Spleen (tissue), 11 donors: Measurements from ENCODE around the gene SZRD1. TPM values are rescaled to one million over a fixed set of nuclear protein-coding genes. Genes with fewer than 3 reads are reported as not detected.

Experiments used
- DNase-seq: peaks from one replicate; pipeline ENCODE4 v3.0.0-alpha.2; 2020
- H3K27ac ChIP-seq, 8 donors: fragments of 200-600 bp; sonication (generic) in 7 of 8; 1 replicate in 4 of 8; 2 replicates in 4 of 8; pipeline versions ENCODE4 v1.5.0 to v1.8.0; 2016 to 2021; ENCODE audit warnings: inconsistent platforms in 4 of 8, mild to moderate bottlenecking in 4 of 8, moderate library complexity in 1 of 8
- H3K27me3 ChIP-seq, 7 donors: fragments of 200-600 bp; sonication (generic) in 6 of 7; replicated peaks in 1 of 7; 1 replicate in 4 of 7; 2 replicates in 3 of 7; pipeline versions ENCODE4 v1.5.0 to v1.8.0; 2016 to 2021; ENCODE audit warnings: inconsistent platforms in 3 of 7, mild to moderate bottlenecking in 1 of 7
- H3K36me3 ChIP-seq, 6 donors: fragments of 200-600 bp; sonication (generic) in 5 of 6; 1 replicate in 4 of 6; 2 replicates in 2 of 6; pipeline versions ENCODE4 v1.5.0 to v1.8.0; 2016 to 2021; ENCODE audit warnings: inconsistent platforms in 2 of 6
- H3K4me1 ChIP-seq, 6 donors: fragments of 200-600 bp; sonication (generic) in 5 of 6; 1 replicate in 3 of 6; 2 replicates in 3 of 6; pipeline versions ENCODE4 v1.5.0 to v1.8.0; 2016 to 2021; ENCODE audit warnings: inconsistent platforms in 3 of 6
- H3K4me3 ChIP-seq, 8 donors: fragments of 200-600 bp; sonication (generic) in 7 of 8; 1 replicate in 4 of 8; 2 replicates in 4 of 8; pipeline versions ENCODE4 v1.5.0 to v1.8.0; 2016 to 2021; ENCODE audit warnings: inconsistent platforms in 4 of 8, mild to moderate bottlenecking in 4 of 8, moderate library complexity in 2 of 8
- H3K9me3 ChIP-seq, 8 donors: fragments of 200-600 bp; sonication (generic) in 7 of 8; 1 replicate in 4 of 8; 2 replicates in 4 of 8; pipeline versions ENCODE4 v1.5.0 to v1.8.0; 2016 to 2021; ENCODE audit warnings: inconsistent platforms in 4 of 8
- CTCF ChIP-seq, 11 experiments: fragments of 200-600 bp in 7 of 11; fragments of 450-650 bp in 4 of 11; sonication (generic) in 4 of 11; IDR thresholded peaks in 8 of 11; conservative IDR thresholded peaks in 3 of 11; 1 replicate in 7 of 11; 2 replicates in 4 of 11; pipeline versions ENCODE4 v1.4.0 to v1.8.0; 2016 to 2021; ENCODE audit warnings: antibody characterized with exemption in 11 of 11, inconsistent platforms in 4 of 11, mild to moderate bottlenecking in 1 of 11
- POLR2A ChIP-seq, 3 donors: fragments of 450-650 bp; IDR thresholded peaks; one replicate each; pipeline ENCODE4 v1.5.1; 2017; ENCODE audit warnings: antibody characterized with exemption in 3 of 3, mild to moderate bottlenecking in 1 of 3
- POLR2AphosphoS5 ChIP-seq, 3 donors: sonication (generic); formaldehyde crosslinking; IDR thresholded peaks; one replicate each; pipeline ENCODE4 v1.5.1; 2017; ENCODE audit warnings: antibody characterized with exemption in 3 of 3
- WGBS, 5 donors: extraction: QIAGEN DNeasy Blood & Tissue Kit in 3 of 5; methylation state at CpG; one replicate each; pipeline versions ENCODE4 v1.1.5 to v1.1.7; 2013 to 2018; 5-methylcytosine and 5-hydroxymethylcytosine counted together
- intact Hi-C: fragments of 100-400 bp; cut with DNase I; formaldehyde crosslinking; loops from one replicate; pipeline ENCODE4 v1.15.0; 2023; ENCODE audit warnings: low total_unique reads
- polyA plus RNA-seq, 3 donors: library from polyadenylated mRNA; stranded (reverse); fragments of 200-250 nt; gene quantifications; one replicate each; pipeline ENCODE4 v1.2.1, GENCODE V29; 2013
- total RNA-seq, 7 donors: library from RNA; depleted of rRNA in 3 of 7; stranded (reverse); fragments of >200 nt in 3 of 7; fragmentation: NEBNext Ultra II Directional in 4 of 7; extraction: Animal tissue kit (Norgen Biotek cat#: 25700) in 4 of 7; gene quantifications; one replicate each; pipeline versions ENCODE4 v1.1.0 to v1.2.1, GENCODE V29; 2016 to 2021
- donor health status: healthy with polysubstance abuse.
- donor health status: DM: no; HTN: no; CAD: no; lungs with moderate emphysema.
- donor health status: DM: no; HTN: no; CAD: no.
- donor health status: Bipolar disorder and iron deficiency.
- donor health status: healthy.
- donor health status: DM: no; HTN: no; CAD: no.
- donor health status: DM: yes; HTN: yes; CAD: no.

Gene SZRD1
- total and polyA plus RNA-seq, 10 donors: 37.8 to 129 (median 84.6) TPM

GRCh38 chr1:16367968-16368890, 1.2 kb downstream of the SZRD1 start:
- intact Hi-C loops: no loop called here
- 4 to 6% (median 4%) methylated on average over 24 of the region's 24 CpGs for WGBS, 5 donors

GRCh38 chr1:16369821-16370220, 2.8 kb downstream of the SZRD1 start:
- Histone ChIP-seq H3K36me3 (peaks cover 0 to 26% (median 0%) of the 10 kb centered on the region in 6 donors), H3K27ac (peak overlapping the region in 2 of 8 donors; percentile 95 to 98), H3K9me3 (no peaks in the 10 kb centered on the region), H3K27me3 (no peaks in the 10 kb centered on the region), H3K4me1 (peaks cover 45 to 92% (median 82%) of the 10 kb centered on the region in 6 donors), H3K4me3 (no peak overlapping the region)
- DNase-seq: no peak
- TF ChIP-seq POLR2AphosphoS5 (IDR thresholded peaks at IDR 0.05): no peak
- no peak for TF ChIP-seq POLR2A (IDR thresholded peaks at IDR 0.05)
- no peak for TF ChIP-seq CTCF (IDR thresholded peaks at IDR 0.05 in 8 of 11, conservative IDR thresholded peaks at IDR 0.05 in 3 of 11)
- WGBS, 5 donors: 72 to 89% (median 85%) methylated on average over 4 of the region's 4 CpGs
- intact Hi-C loops: no loop called here

More at GRCh38 chr1:16367968-16368890, 1.2 kb downstream of the SZRD1 start:
- no peaks in the 10 kb centered on the region for H3K27me3 ChIP-seq
- H3K27ac ChIP-seq: peak overlapping the region; percentile 94 to 99 (median 98)
- peaks cover 0 to 11% (median 0%) of the 10 kb centered on the region in 6 donors for H3K36me3 ChIP-seq
- H3K4me1 ChIP-seq: peaks cover 47 to 92% (median 75%) of the 10 kb centered on the region in 6 donors
- DNase-seq: no peak
- TF ChIP-seq POLR2A (IDR thresholded peaks at IDR 0.05): no peak
- TF ChIP-seq CTCF (IDR thresholded peaks at IDR 0.05 in 8 of 11, conservative IDR thresholded peaks at IDR 0.05 in 3 of 11): no peak
- no peak for TF ChIP-seq POLR2AphosphoS5 (IDR thresholded peaks at IDR 0.05)
- no peaks in the 10 kb centered on the region for H3K9me3 ChIP-seq
- H3K4me3 ChIP-seq: peak overlapping the region; percentile 71 to 93 (median 86)

GRCh38 chr1:16371725-16372124, 4.7 kb downstream of the SZRD1 start:
- no peaks in the 10 kb centered on the region for H3K9me3 ChIP-seq
- peaks cover 55 to 92% (median 89%) of the 10 kb centered on the region in 6 donors for H3K4me1 ChIP-seq
- H3K27ac ChIP-seq: peak overlapping the region in 7 of 8 donors; percentile 9 to 64 (median 32)
- H3K27me3 ChIP-seq: no peaks in the 10 kb centered on the region
- intact Hi-C loops: no loop called here
- H3K4me3 ChIP-seq: no peak overlapping the region
- H3K36me3 ChIP-seq: peaks cover 0 to 26% (median 0%) of the 10 kb centered on the region in 6 donors
- DNase-seq: no peak
- 57 to 69% (median 63%) methylated on average over 5 of the region's 5 CpGs for WGBS, 5 donors
- no peak for TF ChIP-seq POLR2AphosphoS5 (IDR thresholded peaks at IDR 0.05)
- TF ChIP-seq POLR2A (IDR thresholded peaks at IDR 0.05): no peak
- no peak for TF ChIP-seq CTCF (IDR thresholded peaks at IDR 0.05 in 8 of 11, conservative IDR thresholded peaks at IDR 0.05 in 3 of 11)
